UCSD-AML1 (cell line): ENCODE results near the gene CCDC192.
"Not testable (repeated sequence)": the region's sequence is repeated elsewhere in the genome, so short reads cannot be mapped to it uniquely, and the experiment has no call there.

Experiments
- DNase-seq: peaks from one replicate; lab custom pipeline; 2025; ENCODE audit not compliant: unreplicated experiment; lab: John Stamatoyannopoulos, UW

Gene CCDC192

GRCh38 chr5:127697894-127698600, 5.1 kb upstream of the CCDC192 start:
- DNase-seq = no peak

- no peak for DNase-seq
Observed at GRCh38 chr5:127699416-127699815, 3.8 kb upstream of the CCDC192 start.

- DNase-seq = no peak
Observed at GRCh38 chr5:127700237-127700766, 2.9 kb upstream of the CCDC192 start.

GRCh38 chr5:127702434-127702833, 757 bp upstream of the CCDC192 start:
- no peak for DNase-seq

- no peak for DNase-seq
Observed at GRCh38 chr5:127705120-127705892, 2.1 kb downstream of the CCDC192 start.

GRCh38 chr5:127706691-127707090, 3.5 kb downstream of the CCDC192 start:
- no peak for DNase-seq

- no peak for DNase-seq
Observed at GRCh38 chr5:127707209-127707608, 4.0 kb downstream of the CCDC192 start.

- DNase-seq = not testable (repeated sequence)
Observed at GRCh38 chr5:127713083-127713482, 9.9 kb downstream of the CCDC192 start.

GRCh38 chr5:127718181-127718580, 15.0 kb downstream of the CCDC192 start:
- DNase-seq = no peak

GRCh38 chr5:127723571-127723970, 20.4 kb downstream of the CCDC192 start:
- peak; percentile 45 for DNase-seq

GRCh38 chr5:127725673-127726072, 22.5 kb downstream of the CCDC192 start:
- no peak for DNase-seq

- DNase-seq = no peak
Observed at GRCh38 chr5:127732963-127733362, 29.8 kb downstream of the CCDC192 start.

GRCh38 chr5:127739348-127739747, 36.2 kb downstream of the CCDC192 start:
- not testable (repeated sequence) for DNase-seq

GRCh38 chr5:127739807-127740384, 36.7 kb downstream of the CCDC192 start:
- no peak for DNase-seq

- DNase-seq = no peak
Observed at GRCh38 chr5:127741412-127741811, 38.2 kb downstream of the CCDC192 start.

GRCh38 chr5:127744241-127744640, 41.0 kb downstream of the CCDC192 start:
- no peak for DNase-seq

GRCh38 chr5:127746756-127747155, 43.6 kb downstream of the CCDC192 start:
- no peak for DNase-seq

GRCh38 chr5:127752503-127753265, 49.5 kb downstream of the CCDC192 start:
- not testable (repeated sequence) for DNase-seq

GRCh38 chr5:127754259-127754658, 51.1 kb downstream of the CCDC192 start:
- DNase-seq = no peak

GRCh38 chr5:127754706-127755105, 51.5 kb downstream of the CCDC192 start:
- DNase-seq = no peak

GRCh38 chr5:127757576-127757975, 54.4 kb downstream of the CCDC192 start:
- no peak for DNase-seq
